GM21717 (cell line): Measurements from ENCODE around the gene FAT1.

ENCODE experiments used
- ATAC-seq: cut with Tn5 transposase; IDR thresholded peaks from one replicate; pipeline ENCODE4 v1.9.1; 2021; ENCODE audit warnings: mild to moderate bottlenecking, moderate library complexity; ENCODE audit not compliant: unreplicated experiment

The FAT1 gene

GRCh38 chr4:186699881-186700397 lies 23.7 kb downstream of the FAT1 start:
- ATAC-seq = no peak

DNA sequence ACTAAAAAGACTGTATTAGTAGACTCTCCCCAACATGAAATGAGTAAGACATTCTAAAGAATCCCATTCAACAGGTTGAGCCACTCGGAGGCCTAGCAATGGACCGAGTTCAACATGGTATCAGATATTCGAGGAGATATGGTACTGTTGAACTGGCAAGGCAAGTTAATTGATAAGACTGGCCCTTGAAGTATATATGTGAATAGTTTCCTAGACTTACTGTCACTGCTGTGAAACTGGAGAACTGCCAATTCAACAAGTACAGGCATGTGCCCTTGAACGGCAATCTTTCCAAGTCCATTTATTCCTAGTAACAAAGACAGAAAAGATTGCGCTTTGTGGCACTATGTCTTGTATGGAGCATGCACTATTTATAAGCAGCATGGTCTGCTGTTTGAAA lies 24.4 kb downstream of the FAT1 start:
- no peak for ATAC-seq

GRCh38 chr4:186698525-186698924 lies 25.1 kb downstream of the FAT1 start:
- no peak for ATAC-seq

- no peak for ATAC-seq
Measured at GRCh38 chr4:186698028-186698427, 25.6 kb downstream of the FAT1 start.

DNA sequence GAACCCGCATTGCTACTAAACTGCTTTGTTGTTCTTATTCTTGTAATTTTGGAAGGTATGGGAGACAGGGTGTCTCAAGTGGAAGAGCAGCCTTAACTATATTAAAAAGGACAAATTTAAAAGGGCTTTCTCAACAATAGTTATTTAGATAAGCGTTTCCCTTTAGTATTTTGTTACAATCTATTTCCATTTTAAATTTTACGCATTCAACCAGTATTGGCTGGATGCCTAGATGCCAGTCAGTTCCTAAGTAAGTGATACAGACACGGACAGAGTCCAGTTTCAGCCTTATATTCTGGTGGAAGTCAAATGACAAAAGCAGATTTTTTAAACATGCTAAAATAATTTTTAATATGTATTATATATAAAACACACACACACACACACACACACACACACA lies 28.3 kb downstream of the FAT1 start:
- ATAC-seq = no peak

DNA sequence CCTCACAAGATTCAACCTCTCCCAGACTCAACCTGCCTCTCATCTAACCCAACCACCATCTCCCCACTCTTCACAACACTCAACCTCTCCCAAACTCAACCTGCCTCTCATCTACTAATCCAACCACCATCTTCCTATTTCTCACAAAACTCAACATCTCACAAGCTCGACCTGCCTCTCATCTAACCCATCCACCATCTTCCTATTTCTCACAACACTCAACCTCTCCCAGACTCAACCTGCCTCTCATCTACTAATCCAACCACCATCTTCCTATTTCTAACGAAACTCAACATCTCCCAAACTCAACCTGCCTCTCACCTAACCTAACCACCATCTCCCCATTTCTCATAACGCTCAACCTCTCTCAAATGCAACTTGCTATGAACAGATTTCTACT lies 29.8 kb downstream of the FAT1 start:
- no peak for ATAC-seq

DNA sequence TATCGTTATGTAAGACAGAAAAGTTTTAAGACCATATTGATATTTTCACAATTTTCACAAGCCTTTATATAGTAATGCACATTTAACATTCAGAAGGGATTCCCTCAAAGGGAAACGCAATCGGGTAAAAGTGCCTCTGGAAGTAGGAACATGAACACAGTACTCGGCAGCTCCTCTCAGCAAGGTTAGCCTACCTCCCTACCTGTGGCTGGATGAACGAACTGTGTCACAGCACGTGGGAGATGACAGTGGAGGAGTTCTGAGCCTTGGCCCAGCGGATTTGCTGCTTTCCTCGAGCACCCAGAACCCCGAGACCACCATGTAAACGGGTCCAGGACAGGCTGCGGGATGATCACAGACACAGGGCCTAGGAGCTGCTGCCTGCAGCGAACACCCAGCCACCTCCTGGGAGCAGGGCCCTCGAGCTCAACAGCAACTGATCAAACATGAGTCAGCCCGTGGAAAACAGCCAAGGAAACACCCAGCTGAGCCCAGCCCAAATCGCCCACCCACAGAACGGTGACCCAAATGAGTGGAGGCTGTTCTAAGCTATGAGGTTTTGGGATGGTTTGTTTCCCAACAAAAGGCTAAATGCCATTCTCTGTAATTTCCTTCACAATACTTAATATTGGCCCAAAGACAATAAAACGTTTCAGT lies 30.4 kb downstream of the FAT1 start:
- ATAC-seq = no peak

- ATAC-seq = no peak
Measured at GRCh38 chr4:186691396-186691795, 32.3 kb downstream of the FAT1 start.

- no peak for ATAC-seq
Measured at GRCh38 chr4:186689476-186689875, 34.2 kb downstream of the FAT1 start.

DNA sequence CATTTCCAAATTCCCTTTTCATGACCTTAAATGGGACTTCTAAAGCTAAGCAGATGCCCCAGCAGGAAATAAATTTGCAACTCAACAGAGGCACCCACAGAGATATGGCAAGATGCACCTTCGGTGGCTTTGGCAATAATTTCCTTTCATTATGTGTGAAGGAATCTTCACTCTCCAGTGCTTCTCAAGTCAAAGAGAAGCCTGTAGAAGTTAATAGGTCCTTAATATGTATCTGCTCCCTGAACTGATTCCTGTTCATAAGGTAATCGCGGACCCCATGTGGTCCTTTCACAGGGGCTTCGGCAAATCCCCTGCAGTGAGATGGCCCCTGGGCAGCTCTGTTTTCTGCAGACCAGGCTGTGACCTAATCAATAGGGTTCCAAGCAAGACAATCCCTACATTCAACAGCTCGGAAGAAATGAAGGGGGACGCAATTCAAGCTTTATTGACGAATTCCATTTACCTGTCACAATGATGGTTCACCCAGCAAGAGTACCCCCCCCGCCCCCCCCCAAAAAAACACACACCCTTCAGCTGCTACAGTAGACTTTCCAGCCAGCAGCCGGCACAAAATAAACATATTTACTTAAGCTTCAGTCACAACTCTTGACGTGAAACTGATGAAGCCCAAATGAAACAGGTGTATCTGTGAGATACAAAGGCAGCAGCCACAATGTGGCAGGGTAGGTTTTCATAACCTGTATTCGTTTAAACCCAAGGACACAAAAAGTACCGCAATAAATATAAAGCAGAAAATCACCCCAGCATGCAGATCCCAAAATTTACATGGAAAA lies 35.3 kb downstream of the FAT1 start:
- ATAC-seq = no peak

- ATAC-seq = no peak
Measured at GRCh38 chr4:186687265-186687664, 36.4 kb downstream of the FAT1 start.

GRCh38 chr4:186685767-186686183 lies 37.9 kb downstream of the FAT1 start:
- no peak for ATAC-seq

DNA sequence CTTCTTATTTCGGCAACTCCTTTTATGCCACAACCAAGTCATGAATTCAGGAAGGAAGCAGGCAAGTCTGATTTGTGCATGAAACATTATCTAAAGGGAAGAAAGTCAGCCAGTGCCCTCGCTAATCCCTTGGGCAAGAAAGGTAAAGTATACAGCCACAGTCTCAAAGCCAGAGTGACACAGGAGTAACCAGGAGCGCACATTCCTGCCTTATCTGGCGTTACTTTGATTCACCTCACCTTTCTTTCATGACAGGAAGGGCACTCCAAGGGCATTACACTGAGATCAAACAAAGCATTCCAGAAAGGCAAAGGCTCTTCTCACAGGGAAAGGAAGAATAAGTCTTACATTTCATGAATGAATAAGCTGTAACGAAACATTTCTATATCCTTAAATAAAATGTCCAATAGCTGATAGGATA lies 38.8 kb downstream of the FAT1 start:
- no peak for ATAC-seq

DNA sequence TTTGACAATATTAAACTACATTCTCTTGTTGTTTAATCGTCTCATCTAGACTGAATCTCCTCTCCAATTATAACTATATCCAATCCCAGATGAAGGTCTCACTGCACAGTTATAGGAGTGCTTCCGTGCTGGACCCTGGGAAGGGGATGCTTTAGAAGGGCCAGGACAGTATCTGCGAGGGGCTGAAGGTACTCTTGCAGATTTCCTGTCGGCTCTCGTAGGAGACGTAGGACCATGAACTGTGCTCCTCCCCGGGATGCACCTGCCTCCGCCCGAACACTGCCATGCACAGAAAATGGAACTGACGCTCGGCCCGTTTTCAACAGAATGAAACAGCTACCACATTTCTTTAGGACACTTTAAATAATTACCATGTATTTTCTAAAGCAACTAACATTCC lies 39.4 kb downstream of the FAT1 start:
- no peak for ATAC-seq

DNA sequence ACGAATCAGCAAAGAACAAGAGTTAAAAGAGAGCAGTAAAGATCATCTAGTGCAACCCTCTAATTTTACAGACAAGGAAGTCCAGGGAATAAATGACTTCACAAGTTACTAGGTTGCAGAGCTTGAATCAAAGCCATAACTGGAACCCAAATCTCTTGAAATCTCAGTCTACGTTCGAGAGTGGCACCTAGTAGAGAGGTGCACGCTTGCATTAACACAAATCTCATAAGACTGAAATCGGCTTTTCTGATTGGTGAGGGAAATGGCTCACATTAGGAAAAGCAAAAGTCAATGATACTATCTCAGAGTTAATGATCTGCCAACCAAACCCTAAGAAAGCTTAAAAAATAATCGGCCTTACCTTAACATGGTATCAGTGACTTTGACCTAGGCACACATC lies 43.0 kb downstream of the FAT1 start:
- no peak for ATAC-seq

- no peak for ATAC-seq
Measured at GRCh38 chr4:186676531-186677161, 47.0 kb downstream of the FAT1 start.

- no peak for ATAC-seq
Measured at GRCh38 chr4:186669735-186670134, 53.9 kb downstream of the FAT1 start.

GRCh38 chr4:186669159-186669731 lies 54.4 kb downstream of the FAT1 start:
- no peak for ATAC-seq

DNA sequence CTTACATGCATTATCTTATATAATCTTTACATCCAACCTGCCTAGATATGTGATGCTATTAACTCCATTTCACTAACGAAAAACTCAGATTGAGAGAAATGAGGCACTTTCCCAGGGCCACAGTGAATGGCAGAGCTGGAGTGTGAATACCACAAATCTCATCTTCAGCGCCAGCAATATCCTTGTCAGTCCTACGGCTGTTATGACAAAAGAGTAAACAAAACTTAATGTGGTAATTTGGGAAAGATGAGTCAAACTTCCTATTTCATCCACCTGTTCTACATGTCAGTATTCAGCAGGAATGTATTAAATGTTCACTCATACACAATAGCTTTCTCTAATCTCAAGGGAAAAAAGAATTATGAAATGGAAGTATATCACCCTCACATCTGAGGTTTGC lies 56.9 kb downstream of the FAT1 start:
- no peak for ATAC-seq

GRCh38 chr4:186666252-186666651 lies 57.4 kb downstream of the FAT1 start:
- ATAC-seq = no peak

- no peak for ATAC-seq
Measured at GRCh38 chr4:186660403-186660802, 63.3 kb downstream of the FAT1 start.

- ATAC-seq = no peak
Measured at GRCh38 chr4:186659935-186660334, 63.7 kb downstream of the FAT1 start.
